COLO668 (cell line): ENCODE results near the gene CACNA1H.
"Not testable (repeated sequence)": the region's sequence is repeated elsewhere in the genome, so short reads cannot be mapped to it uniquely, and the experiment has no call there.

Experiments used
- DNase-seq: peaks from one replicate; lab custom pipeline; 2025; ENCODE audit not compliant: unreplicated experiment; lab: John Stamatoyannopoulos, UW

The CACNA1H gene

DNA sequence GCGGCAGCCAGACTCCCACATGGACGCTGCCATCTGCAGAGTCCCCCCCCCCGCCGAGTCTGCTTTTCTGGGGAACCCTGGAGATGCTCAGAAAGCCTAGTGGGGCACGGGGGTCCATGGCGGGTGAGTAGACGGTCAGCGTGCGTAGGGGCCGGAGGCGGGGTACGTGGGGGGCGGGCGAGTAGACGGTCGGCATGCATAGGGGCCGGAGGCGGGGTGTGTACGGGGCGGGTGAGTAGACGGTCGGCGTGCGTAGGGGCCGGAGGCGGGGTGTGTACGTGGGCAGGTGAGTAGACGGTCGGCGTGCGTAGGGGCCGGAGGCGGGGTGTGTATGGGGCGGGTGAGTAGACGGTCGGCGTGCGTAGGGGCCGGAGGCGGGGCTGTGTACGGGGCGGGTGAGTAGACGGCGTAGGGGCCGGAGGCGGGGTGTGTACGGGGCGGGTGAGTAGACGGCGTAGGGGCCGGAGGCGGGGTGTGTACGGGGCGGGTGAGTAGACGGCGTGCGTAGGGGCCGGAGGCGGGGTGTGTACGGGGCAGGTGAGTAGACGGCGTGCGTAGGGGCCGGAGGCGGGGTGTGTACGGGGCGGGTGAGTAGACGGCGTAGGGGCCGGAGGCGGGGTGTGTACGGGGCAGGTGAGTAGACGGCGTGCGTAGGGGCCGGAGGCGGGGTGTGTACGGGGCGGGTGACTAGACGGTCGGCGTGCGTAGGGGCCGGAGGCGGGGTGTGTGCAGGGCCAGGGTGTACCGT, 32.7 kb downstream of the CACNA1H start:
- not testable (repeated sequence) for DNase-seq

DNA sequence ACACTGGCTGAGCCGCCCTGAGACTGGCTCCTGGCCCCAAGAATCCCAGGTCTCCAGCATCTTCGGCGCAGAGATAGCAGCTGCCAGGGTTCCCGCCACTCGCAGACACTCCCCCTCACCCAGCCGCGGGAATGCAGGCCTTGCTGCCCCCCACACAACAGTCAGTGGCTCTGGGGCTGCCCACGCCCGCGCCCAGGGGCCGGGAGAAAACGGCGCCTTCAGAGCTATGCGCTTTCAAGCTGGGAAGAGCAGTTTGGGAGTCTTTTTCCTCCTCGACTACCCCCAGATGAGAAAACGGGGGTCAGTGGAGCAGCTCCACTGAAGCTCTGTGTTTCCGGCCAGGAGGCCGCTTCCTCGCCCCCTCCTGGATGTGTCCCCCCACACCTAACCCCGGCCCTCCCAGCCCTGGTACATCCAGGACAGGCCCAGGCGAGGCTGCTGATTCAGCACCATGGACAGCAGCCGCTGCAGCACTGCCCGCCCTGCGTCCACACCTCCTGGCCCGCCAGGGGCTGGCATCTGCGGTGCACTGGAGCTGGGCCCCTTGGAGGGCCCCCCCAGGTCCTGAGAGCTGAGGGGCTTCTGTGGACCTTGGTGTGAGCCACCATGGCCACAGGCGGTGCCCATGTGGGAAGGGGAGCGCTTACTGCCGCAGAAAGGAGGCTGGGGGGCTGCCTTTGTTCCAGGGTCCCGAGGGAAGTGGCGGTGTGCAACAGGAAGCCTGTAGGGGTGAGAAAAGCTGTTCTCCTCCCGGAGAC, 35.7 kb downstream of the CACNA1H start:
- no peak for DNase-seq

DNA sequence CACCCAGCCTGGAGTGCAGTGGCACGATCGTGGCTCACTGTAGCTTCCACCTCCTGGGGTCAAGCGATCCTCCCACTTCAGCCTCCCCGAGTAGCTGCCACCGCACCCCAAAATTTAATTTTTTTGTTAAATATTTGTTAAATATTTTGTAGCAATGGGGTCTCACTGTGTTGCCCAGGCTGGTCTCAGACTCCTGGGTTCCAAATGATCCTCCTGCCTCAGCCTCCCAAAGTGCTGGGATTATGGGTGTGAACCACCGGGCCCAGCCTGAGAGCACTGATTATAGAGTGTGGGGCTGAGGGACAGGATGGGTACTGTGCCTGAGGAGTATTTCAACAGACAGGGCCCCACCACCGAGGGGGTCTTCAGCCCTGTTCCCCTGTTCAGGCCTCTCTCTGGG, 36.5 kb downstream of the CACNA1H start:
- DNase-seq: no peak

DNA sequence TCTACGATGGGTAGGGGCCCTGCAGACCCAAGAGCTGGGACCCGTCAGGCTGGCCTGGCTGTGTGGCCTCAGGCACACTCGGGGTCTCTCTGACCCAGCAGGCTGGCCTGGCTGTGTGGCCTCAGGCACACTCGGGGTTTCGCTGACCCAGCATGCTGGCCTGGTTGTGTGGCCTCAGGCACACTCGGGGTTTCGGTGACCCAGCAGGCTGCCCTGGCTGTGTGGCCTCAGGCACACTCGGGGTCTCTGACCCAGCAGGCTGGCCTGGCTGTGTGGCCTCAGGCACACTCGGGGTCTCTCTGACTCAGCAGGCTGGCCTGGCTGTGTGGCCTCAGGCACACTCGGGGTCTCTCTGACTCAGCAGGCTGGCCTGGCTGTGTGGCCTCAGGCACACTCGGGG, 37.9 kb downstream of the CACNA1H start:
- DNase-seq: not testable (repeated sequence)

DNA sequence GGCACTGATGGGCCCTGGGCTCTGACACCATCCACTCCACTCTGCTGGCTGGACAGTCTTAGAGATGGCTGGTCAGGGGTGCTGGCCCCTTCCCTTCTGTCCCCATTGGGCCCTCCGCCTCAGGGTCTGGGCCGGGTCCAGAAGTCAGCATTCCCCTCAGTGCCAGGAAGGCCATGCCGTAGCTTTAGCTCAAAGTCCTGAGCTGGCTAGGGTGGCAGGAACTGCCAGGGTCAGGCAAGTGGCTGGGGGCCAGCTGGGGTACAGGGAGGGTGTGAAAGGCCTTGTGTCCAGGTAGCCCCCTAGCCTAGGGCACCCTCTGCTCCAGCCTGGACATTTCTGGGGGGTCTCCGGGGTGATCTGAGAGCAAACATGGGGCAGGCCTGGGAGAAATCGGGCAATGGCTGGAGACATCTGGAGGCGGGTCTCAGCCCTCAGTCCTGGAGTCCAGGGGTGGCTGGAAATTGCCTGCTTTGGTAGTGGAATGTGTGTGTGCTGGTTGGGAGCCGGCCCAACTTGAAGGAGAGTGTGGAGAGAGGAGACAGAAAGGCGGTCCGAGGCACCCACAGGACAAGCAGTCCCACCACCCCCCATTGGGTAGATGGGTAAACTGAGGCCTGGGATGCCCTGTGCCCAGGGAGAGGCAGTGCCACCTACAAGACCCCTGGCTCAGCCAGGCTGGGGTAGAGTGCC, 39.6 kb downstream of the CACNA1H start:
- DNase-seq: no peak

DNA sequence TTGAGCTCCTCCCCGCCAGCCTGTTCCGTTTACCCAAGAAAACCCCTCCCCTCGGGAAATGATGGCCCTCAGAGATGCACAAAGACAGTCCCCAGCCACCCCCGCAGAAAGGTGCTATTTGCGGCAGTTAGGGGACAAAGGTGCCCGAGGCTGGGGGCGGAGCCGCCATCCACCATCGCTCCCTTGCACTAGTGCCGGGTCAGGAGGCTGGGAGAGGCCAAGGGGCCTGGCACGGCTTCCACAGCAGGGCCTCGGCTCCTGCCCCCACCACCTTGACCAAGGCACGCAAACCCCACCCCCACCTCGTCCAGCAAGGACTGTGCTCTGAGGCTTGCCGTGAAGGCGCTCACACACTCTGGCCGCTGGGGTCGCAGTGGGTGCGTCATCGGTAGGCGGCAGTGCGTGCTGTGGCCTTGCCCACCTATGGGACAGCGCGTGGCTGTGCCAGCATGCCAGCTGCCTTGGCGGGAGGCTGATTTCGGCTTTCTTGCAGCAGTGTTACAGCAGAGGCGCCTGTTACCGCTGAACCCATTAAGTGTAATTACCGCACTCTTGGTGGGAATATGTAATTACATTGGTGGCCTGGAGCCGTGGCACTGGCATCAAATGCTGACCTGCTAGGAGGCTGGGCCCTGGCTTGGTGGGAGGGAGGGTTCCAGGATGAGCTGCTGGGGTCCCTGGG, 40.4 kb downstream of the CACNA1H start:
- peak; percentile 69 for DNase-seq

DNA sequence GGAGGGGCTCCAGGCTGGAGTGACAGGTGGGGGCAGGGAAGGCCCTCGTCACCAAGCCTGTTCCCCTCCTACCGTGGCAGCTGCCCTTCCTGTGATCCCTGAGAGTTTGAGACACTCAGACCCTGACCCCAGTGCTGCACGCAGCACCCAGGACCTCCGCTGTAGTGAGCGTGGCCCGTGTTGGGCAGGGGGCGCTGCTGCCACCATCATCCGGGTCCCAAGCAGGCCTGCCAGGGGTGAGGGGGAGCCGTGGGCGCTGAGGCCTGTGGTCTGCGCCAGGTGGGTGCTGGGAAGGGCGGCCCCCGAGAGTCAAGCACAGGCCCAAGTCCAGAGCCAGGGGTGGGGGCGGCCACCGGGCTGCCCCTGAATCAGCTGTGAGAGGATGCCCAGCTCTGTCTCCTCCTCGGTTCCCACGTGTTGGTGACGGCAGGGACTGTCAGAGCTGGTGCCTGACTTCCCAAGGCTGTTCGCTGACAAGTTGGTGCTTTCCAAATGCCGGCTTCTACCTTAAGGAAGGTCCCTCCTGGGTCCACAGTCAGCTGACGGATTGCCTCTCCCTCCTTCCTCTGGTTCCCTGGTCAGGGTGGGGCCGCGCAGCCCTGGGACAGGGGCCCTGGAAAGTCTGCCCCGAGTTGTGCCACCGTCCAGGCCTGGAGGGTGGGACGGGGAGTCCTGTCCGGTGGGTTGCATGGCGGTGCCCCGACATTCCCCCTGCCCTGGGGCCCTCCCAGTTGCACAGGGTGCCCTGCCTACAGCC, 41.1 kb downstream of the CACNA1H start:
- no peak for DNase-seq

DNA sequence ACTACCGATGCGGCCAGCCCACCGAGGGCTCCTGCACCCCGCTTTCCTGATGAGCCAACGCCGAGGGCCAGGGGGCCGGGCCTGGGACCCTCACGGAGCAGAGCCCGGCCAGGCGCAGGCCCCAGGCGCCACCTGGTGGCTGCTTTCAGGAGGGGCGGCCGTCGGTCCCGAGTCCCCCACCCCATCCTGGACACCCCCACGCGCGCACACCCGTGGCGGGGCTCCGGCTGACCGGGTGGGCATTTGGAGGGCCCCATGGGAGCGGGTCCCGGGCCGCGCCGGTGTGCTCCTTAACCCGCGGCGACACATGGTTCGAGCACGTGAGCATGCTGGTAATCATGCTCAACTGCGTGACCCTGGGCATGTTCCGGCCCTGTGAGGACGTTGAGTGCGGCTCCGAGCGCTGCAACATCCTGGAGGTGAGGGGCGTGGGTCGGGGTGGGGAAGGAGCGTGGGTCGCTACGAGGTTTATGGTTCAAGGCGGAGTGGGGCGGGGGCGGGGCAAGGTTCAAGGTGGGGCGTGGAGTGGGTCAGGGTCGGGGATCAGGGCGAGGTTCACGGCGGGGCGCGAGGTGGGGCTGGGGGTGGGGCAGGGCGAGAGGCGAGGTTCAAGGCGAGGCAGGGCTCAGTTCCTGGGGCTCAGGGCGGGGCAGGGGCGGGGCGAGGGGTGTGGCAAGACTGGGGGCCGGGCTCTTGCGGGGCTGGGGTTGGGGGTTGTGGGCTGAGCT, 41.9 kb downstream of the CACNA1H start:
- peak; percentile 7 for DNase-seq

DNA sequence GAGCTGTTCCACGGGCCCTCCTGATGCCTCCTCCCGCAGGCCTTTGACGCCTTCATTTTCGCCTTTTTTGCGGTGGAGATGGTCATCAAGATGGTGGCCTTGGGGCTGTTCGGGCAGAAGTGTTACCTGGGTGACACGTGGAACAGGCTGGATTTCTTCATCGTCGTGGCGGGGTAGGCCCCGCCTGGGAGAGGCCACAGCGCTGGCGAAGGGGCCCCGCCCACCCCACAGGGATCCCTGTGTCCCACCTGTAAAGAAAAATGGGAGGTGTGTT, 42.4 kb downstream of the CACNA1H start:
- no peak for DNase-seq

DNA sequence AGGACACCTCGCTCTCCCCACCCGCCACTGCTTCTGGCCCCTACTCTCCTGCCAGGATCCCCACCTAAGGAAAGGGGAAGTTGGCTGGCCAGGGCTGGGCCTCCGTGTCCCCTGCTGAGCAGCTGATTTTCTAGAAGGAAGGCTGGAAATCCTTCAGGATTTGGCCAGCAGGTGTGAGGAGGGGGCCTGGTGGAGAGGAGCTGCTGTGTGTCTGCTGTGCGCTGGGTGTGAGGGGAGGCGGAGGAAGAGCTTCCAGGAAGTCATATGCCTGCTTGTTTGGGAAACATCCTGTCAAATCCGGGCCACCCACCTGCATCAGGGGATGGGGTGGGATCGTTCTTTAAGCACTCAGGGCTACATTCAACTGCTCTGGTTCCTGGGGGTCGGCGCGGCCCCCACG, 43.6 kb downstream of the CACNA1H start:
- DNase-seq: no peak

DNA sequence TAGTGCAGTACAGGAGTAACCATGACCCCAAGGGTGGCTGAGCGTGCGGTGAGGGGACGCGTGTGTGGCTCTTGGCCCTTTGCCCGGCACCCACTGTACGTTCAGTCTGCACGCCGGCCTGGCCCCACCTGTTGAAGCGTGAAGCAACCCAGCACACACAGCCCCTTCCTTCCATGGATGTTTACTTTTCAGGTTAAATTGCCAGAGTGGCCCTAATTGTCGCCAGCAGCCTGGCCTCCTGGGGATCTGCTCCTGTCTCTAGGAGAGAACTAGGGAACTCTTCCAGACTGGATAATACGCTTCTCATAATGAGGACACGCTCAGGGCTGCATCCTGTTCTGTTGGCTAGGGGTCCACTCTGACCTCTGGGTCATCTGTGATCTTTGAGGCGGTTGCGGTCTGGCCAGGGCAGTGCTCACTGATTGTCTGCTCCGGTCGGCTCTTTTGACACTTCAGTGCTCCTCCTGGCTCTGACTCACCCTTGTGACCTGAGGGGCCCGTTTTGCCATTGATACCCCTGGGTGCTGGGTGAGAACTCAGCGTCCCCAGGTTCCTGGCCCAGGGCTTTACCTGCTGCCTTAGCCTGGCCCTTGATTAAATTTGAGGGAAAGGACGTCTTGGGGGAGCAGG, 44.4 kb downstream of the CACNA1H start:
- peak; percentile 85 for DNase-seq

DNA sequence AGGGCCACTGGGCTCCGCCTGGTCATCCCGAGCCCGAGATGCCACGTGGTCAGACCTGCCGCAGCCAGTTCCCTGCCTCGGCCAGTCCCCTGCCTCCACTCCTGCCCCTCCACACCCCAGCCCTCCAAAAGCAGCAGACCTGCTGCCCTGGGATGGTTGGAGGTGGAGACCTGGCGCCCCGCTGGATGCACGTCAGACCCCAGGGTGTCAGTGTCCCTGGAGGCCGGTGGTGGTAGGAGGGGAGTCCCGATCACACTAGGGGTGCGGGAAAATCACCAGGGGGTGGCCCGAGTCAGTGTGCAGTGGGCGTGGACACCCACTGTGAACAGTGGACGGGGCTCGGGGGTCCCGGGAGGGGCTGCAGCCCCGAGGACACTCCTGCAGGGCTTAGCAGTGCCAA, 45.3 kb downstream of the CACNA1H start:
- DNase-seq: no peak

DNA sequence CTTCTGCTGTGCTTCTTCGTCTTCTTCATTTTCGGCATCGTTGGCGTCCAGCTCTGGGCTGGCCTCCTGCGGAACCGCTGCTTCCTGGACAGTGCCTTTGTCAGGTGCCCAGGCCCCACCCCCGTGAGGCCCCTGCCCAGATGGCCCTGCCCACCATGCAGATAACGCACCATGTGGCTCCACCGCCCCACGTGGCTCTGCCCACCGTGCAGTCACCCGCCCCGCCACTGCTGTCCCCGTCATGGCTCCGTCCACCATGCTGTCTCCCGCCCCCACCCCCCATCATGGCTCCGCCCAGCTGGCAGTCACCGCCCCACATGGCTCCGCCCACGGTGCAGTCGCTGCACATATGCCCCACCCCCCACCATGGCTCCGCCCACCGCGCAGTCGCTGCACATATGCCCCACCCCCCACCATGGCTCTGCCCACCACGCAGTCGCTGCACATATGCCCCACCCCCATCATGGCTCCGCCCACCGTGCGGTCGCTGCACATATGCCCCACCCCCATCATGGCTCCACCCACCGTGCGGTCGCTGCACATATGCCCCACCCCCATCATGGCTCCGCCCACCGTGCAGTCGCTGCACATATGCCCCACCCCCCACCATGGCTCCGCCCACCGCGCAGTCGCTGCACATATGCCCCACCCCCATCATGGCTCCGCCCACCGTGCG, 45.9 kb downstream of the CACNA1H start:
- DNase-seq: not testable (repeated sequence)

DNA sequence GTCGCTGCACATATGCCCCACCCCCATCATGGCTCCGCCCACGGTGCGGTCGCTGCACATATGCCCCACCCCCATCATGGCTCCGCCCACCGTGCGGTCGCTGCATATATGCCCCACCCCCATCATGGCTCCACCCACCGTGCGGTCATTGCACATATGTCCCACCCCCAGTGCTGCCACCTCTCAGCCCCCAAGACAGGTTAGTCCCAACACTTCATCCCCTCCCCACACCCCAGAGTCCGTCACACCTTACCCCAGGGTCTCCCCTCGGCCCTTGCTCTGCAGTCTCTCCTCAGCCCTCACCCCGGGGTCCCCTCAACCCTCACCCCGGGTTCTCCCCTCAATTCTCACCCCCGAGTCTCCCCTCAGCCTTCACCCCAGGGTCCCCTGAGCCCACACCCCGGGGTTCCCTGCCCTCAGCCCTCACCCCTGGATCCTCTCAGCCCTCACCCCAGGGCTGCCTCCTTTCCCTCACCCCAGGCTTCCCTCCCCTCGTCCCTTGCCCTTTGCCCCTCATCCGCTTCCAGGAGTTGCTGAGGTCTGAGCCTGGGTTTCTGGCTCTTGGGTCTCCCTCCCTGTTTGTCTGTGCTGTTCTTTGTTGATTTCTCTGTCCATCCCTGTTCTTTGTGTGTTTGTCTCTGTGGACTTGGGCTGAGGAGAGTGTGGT, 46.6 kb downstream of the CACNA1H start:
- DNase-seq: no peak

DNA sequence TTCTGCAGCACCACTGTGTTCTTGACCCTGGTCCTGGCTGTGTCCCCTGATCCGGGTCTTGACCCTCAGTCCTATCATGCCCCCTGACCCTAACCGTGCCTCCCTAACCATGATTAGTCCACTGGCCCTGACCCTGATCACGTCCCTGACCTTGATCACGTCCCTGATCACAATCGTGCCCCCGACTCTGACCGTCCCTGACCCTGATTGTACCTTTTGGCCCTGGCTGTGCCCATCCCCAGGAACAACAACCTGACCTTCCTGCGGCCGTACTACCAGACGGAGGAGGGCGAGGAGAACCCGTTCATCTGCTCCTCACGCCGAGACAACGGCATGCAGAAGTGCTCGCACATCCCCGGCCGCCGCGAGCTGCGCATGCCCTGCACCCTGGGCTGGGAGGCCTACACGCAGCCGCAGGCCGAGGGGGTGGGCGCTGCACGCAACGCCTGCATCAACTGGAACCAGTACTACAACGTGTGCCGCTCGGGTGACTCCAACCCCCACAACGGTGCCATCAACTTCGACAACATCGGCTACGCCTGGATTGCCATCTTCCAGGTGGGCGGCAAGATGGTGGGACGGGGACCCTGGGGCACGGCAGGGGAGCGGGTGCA, 47.2 kb downstream of the CACNA1H start:
- DNase-seq: no peak

DNA sequence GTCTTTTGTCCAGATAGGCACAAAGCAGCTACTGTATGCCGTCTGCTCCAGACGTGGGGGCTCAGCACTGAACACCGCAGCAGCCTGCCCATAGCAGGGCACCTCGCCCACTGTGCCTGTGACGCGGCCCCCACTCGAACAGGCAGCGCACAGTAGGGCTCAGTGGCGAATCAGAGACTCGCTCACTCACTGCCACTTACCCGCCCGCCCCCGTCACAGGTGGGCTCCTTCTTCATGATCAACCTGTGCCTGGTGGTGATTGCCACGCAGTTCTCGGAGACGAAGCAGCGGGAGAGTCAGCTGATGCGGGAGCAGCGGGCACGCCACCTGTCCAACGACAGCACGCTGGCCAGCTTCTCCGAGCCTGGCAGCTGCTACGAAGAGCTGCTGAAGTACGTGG, 48.5 kb downstream of the CACNA1H start:
- DNase-seq: no peak

DNA sequence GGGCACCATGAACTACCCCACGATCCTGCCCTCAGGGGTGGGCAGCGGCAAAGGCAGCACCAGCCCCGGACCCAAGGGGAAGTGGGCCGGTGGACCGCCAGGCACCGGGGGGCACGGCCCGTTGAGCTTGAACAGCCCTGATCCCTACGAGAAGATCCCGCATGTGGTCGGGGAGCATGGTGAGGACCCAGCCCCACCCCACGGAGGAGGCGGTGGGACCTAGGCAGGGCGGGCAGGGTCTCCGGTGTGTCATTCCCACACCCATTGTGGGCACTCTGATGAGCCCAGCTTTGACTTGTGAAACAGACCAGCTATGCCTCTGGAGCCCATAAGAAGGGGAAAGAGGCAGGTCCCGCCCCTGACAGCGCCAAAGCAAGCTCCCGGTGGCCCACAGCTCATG, 49.4 kb downstream of the CACNA1H start:
- DNase-seq: no peak

DNA sequence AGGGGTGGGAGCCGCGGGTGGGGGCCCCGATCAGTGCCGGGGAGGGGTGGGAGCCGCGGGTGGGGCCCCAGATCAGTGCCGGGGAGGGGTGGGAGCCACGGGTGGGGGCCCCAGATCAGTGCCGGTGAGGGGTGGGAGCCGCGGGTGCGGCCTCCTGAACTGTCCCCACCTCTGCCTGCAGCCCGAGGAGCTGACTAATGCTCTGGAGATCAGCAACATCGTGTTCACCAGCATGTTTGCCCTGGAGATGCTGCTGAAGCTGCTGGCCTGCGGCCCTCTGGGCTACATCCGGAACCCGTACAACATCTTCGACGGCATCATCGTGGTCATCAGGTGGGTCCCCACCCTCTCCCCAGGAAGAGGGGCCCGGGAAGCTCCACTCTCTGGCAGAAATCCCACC, 52.0 kb downstream of the CACNA1H start:
- DNase-seq: no peak
